ENCODE measurements around the gene KLF11.

Gene KLF11

DNA sequence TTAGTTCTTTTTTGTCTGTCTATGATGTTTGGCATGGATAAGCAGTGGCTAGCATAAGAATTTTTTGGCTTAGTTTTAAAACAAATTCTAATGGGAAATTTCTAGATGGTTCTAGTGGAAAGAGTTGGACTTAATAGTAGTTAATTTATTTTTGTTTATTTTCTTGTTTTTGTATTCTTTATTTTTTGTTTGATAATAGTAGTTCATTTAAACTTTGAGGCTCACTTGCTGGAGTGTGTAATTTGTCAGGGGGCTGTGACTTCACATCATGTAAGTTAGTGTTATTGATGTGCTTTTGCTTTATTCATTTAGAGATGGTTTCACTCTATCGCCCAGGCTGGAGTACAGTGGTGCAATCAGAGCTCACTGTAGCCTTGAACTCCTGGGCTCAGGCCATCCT is 43.7 kb upstream of the KLF11 start:
- DNase-seq (ENCODE audit: low read depth) = no peak
- TF ChIP-seq, protein P1, sequence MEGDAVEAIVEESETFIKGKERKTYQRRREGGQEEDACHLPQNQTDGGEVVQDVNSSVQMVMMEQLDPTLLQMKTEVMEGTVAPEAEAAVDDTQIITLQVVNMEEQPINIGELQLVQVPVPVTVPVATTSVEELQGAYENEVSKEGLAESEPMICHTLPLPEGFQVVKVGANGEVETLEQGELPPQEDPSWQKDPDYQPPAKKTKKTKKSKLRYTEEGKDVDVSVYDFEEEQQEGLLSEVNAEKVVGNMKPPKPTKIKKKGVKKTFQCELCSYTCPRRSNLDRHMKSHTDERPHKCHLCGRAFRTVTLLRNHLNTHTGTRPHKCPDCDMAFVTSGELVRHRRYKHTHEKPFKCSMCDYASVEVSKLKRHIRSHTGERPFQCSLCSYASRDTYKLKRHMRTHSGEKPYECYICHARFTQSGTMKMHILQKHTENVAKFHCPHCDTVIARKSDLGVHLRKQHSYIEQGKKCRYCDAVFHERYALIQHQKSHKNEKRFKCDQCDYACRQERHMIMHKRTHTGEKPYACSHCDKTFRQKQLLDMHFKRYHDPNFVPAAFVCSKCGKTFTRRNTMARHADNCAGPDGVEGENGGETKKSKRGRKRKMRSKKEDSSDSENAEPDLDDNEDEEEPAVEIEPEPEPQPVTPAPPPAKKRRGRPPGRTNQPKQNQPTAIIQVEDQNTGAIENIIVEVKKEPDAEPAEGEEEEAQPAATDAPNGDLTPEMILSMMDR (IDR thresholded peaks at IDR 0.05; ENCODE audit: low read length, missing control alignments) = no peak
- H3K4me3 ChIP-seq (replicated peaks; ENCODE audit: low read depth, low read length) = no peak overlapping the region

DNA sequence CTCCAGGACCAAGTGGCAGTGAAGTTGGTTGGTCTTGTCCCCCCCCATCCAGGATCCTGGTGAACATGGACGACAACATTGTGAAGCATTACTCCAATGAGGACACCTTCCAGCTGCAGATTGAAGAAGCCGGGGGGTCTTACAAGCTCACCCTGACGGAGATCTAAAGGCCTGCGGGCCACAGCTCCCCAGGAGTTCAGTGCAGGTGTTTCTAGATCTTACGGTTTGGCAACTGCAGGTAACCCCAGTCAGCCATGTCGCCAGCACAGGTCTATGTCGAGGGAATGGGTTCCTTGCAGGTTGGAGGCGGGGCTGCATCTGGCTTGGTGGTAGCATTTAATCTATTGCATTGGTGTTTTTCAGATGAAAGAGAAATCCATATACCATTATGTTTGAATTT is 42.8 kb upstream of the KLF11 start:
- TF ChIP-seq, protein P1 (IDR thresholded peaks at IDR 0.05; ENCODE audit: low read length, missing control alignments) = no peak
- no peak for DNase-seq (ENCODE audit: low read depth)
- no peak overlapping the region for H3K4me3 ChIP-seq (replicated peaks; ENCODE audit: low read depth, low read length)

DNA sequence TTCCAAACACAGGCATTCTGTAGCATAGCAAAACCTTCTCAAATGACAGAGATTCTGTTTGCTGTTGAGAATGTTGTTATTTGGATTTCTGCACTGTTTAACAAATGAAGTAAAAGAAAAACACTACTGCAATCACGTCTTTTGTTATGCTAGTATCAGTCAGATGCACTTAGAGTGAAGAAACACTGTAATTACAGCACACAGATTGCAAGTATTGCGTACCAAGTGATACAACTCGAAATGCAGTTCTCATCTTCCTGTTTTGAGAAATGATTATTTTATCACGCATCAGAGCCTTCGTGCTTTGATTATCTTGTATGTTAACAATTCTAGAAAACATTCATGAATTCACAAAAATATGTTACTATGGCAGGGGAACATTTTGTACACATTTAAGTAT is 41.8 kb upstream of the KLF11 start:
- no peak overlapping the region for H3K4me3 ChIP-seq (replicated peaks; ENCODE audit: low read depth, low read length)
- TF ChIP-seq, protein P1 (IDR thresholded peaks at IDR 0.05; ENCODE audit: low read length, missing control alignments) = no peak
- DNase-seq (ENCODE audit: low read depth) = no peak

DNA sequence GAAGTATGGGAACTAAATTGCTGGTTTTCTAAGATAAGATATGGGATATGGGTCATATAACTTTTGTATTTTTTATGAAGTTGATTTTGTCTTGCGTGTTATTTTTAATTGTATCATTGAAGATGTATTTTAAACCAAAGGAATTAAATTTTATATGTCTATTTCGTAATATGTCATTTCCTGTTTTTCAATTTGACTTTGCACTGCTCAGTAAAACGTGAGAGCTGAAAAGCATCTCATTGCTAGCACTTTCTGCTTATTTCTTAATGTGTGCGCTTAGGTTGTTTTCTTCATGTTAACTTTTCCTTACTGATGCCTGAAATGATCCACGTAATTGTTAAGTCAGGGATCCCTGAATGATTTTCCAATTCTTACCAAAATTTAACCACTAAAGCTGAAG is 41.2 kb upstream of the KLF11 start:
- no peak for DNase-seq (ENCODE audit: low read depth)
- no peak overlapping the region for H3K4me3 ChIP-seq (replicated peaks; ENCODE audit: low read depth, low read length)
- TF ChIP-seq, protein P1 (IDR thresholded peaks at IDR 0.05; ENCODE audit: low read length, missing control alignments) = no peak

DNA sequence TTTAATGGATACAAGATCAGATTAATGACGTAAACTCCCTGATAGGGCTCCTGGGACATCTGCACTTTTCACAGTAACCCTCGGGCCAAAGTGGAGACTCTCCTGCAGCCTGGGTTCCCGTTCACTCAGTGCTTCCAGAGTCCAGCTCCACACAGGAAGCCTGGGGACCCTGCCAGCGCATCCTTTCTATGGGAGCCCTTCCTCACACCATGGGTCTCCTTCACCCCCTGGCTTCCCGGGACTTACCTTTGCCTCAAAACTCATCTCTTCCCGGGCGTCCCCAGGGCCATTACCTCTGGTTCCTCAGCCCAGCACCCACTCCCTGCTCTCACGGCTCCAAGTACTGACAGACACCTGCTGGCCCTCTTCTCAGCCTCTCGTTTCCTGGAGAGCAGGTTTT is 40.7 kb upstream of the KLF11 start:
- TF ChIP-seq, protein P1 (IDR thresholded peaks at IDR 0.05; ENCODE audit: low read length, missing control alignments) = no peak
- H3K4me3 ChIP-seq (replicated peaks; ENCODE audit: low read depth, low read length) = no peak overlapping the region
- no peak for DNase-seq (ENCODE audit: low read depth)

DNA sequence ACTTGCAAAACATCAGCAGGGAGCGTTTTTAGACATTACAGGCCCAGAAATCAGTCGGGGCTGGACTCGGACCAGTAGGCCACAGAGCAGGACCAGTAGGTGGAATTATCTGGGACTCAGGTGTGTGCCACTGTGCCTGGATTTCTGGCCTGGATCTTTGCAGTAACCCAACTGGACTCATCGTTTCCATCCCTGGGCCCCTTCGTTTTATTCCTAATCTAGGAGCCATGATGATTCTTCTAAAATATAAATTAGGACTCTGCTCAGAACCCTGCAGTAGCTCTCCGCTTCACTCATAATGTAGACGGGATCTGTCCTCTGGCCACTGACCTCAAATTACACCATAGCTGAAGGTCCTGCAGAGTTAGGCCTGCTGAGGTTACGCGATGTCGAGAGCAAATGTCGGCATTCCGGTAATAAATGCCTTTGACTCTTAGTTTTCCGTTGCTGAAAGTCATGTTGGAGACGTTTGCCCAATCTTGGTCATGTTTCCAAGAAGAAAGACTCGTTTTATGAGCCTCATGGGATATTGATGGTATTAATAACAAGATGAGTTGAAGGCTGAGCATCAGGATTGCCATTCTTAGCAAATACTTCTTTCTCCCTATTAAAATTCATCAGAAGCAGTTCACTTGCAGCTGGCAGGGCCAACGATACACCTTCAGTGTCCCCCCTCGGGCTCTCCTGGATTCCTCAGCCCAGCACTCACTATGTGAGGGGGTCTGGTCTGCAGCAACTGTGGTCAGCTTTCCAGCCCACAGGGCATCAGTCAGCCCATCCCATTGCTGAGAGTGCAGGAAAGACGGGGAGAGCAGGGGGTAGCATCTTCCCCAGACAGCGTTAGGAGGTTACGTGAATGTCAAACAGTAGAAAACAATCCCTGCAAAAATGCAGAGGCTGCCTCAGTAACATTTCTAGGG is 39.9 kb upstream of the KLF11 start:
- DNase-seq (ENCODE audit: low read depth) = no peak
- TF ChIP-seq, protein P1 (IDR thresholded peaks at IDR 0.05; ENCODE audit: low read length, missing control alignments) = no peak
- H3K4me3 ChIP-seq (replicated peaks; ENCODE audit: low read depth, low read length) = no peak overlapping the region

DNA sequence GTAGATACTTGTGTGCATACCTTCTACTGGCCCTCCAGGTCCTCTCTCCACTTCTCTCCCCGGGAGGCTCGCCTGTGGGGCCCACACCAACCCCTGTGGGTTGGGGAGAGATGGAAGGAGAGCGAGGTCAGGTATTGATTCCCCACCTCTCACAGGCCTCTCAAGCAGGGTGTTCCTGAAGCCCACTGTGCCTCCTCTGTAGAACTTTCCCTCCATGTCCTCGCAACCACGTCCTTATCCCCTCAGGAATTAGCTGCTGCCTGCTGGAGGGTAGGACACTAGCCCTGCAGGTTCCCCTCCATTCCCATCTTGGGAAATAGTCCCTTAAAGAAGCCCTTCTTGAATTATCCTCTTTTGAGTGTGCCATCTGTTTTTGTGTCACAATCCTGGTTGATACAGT is 38.9 kb upstream of the KLF11 start:
- no peak overlapping the region for H3K4me3 ChIP-seq (replicated peaks; ENCODE audit: low read depth, low read length)
- DNase-seq (ENCODE audit: low read depth) = no peak
- TF ChIP-seq, protein P1 (IDR thresholded peaks at IDR 0.05; ENCODE audit: low read length, missing control alignments) = no peak

All from fibroblast of pulmonary artery (primary cell).